ENCODE data around the gene CACNA1G.

The CACNA1G gene

DNA sequence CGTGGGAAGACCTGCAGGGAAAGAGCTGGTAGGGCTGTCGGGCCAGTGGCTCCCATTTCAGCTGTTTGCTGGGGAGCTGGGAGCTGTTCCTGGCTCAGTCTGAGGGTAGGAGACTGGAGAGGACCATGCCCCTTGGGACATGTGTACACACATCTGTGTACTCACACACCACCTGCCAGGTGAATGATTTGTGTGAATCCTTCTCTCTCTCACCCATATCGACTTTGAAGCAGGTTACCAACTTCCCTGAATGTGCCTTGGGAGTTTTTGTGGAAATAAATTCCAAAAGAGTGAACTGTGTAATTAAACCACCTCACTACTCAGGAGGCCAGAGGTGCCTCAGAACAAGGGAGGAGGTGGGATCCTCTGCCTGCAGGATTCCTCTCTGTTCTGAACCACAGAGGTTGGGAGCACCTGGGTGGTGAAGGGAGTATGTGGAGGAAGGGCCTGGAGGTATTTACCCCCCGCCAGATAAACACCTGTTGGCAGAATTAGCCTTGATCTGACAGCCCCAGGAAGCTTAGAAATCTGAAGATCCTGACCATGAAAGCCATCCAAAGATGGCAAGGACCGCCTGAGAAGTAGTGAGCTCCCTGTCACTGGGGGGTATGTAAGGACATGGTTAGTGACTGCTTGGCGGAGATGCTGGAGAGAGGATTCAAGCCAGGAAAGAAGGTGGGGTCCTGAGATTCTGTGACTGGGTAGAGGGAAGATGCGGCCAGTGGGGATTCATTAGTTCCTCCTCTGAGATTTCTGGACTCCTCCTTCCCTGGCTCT lies 77.5 kb downstream of the CACNA1G start:
- TF ChIP-seq, protein P1, sequence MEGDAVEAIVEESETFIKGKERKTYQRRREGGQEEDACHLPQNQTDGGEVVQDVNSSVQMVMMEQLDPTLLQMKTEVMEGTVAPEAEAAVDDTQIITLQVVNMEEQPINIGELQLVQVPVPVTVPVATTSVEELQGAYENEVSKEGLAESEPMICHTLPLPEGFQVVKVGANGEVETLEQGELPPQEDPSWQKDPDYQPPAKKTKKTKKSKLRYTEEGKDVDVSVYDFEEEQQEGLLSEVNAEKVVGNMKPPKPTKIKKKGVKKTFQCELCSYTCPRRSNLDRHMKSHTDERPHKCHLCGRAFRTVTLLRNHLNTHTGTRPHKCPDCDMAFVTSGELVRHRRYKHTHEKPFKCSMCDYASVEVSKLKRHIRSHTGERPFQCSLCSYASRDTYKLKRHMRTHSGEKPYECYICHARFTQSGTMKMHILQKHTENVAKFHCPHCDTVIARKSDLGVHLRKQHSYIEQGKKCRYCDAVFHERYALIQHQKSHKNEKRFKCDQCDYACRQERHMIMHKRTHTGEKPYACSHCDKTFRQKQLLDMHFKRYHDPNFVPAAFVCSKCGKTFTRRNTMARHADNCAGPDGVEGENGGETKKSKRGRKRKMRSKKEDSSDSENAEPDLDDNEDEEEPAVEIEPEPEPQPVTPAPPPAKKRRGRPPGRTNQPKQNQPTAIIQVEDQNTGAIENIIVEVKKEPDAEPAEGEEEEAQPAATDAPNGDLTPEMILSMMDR (IDR thresholded peaks at IDR 0.05; ENCODE audit: low read depth, low read length): no peak
- Histone ChIP-seq H3K27ac (no peak overlapping the region), H3K9me3 (ENCODE audit: severe bottlenecking) (no peaks in the 10 kb centered on the region), H3K27me3 (ENCODE audit: insufficient read depth, low read depth, severe bottlenecking) (no peaks in the 10 kb centered on the region), H3K36me3 (no peaks in the 10 kb centered on the region), H3K4me3 (ENCODE audit: low read depth, low read length) (no peak overlapping the region)
- no peak for DNase-seq

DNA sequence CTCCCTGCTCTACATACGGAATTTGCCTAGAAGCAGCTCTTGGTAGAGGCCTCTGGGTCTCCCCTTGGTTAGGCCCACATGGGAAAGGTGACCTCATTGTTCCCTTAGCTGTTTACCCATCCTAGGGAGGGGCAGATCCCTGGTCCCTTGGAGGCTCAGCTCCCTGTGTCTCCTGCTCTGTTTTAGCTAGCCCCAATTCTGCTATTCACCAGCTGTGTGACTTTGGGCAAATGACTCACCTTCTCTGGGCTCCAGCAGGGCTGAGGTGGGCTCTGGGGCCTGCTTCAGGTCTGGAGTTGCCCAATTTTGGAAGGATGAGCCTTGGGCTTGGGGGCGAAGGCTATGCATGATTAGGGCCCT lies 78.1 kb downstream of the CACNA1G start:
- no peak overlapping the region for H3K27ac ChIP-seq
- DNase-seq: no peak
- H3K27me3 ChIP-seq (ENCODE audit: insufficient read depth, low read depth, severe bottlenecking): no peaks in the 10 kb centered on the region
- TF ChIP-seq, protein P1 (IDR thresholded peaks at IDR 0.05; ENCODE audit: low read depth, low read length): no peak
- H3K36me3 ChIP-seq: no peaks in the 10 kb centered on the region
- H3K4me3 ChIP-seq (ENCODE audit: low read depth, low read length): no peak overlapping the region
- no peaks in the 10 kb centered on the region for H3K9me3 ChIP-seq (ENCODE audit: severe bottlenecking)

DNA sequence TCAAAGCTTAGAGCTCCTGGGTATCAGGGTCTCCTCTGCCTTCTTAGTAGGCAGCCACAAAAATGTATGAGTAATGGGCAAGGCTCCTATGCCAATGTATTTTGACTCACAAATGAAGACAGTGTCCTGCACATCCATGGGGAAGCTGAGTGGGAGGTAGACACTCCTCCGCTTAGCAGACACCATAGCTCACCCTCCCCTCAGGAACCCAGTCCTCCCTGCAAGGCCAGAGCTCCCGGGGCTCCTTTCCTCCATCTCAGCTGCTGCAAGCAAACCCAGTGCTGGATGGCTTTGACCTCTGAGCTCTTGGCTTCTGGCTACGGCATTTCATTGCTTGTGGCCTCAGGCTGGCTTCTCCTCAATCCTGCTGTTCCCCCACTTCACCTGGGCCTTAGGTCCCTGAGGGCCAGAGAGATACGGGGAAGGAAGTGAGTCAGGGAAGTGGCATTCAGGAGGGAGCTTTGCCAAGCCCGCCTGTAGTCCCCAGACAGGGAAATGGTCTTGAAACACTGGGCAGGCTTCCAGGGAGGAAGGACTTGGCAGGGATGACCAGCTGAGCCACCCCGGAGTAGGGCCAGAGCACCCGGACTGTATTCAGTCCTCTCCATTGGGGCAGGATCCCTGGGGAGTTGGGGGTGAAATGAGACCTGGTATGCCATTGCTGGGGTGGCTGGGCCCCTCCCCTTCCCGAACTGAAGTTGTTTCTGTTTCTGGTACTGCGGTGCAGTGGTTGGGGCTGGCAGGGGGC lies 78.6 kb downstream of the CACNA1G start:
- Histone ChIP-seq H3K4me3 (ENCODE audit: low read depth, low read length) (no peak overlapping the region), H3K27ac (no peak overlapping the region), H3K36me3 (no peaks in the 10 kb centered on the region), H3K27me3 (ENCODE audit: insufficient read depth, low read depth, severe bottlenecking) (no peaks in the 10 kb centered on the region), H3K9me3 (ENCODE audit: severe bottlenecking) (no peaks in the 10 kb centered on the region)
- no peak for DNase-seq
- TF ChIP-seq, protein P1 (IDR thresholded peaks at IDR 0.05; ENCODE audit: low read depth, low read length): no peak

DNA sequence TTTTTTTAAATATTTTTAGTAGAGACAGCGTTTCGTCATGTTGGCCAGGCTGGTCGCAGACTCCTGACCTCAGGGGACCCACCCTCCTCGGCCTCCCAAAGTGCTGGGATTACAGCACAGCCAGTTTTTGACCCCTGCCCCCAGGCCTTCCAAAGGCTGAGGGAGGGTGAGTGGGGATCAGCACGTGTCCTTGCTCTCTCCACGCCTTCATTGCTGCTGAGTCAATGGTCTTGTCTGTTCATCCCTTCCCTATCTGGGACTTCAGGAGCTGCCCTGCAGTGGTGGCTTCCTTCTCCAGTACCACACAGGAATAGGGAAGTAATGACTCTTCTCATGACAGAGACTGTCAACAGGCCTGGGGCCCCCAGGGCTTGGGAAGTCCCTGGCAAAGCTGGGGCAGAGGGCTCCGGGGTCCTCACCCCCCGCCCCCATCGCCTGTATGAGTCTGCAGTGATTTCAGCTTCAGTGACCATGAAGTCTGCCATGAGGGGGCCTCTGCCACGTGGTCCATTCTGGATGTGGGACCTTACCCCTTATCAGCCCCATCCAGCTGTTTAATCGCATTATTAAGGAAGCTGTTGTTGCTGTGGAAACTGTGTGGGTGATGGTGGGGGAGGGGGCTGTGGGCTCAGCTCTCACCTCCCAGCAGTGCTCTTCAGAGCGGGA lies 80.3 kb downstream of the CACNA1G start:
- Histone ChIP-seq H3K4me3 (ENCODE audit: low read depth, low read length) (no peak overlapping the region), H3K36me3 (no peaks in the 10 kb centered on the region), H3K27ac (peak overlapping the region; percentile 69), H3K27me3 (ENCODE audit: insufficient read depth, low read depth, severe bottlenecking) (no peaks in the 10 kb centered on the region), H3K9me3 (ENCODE audit: severe bottlenecking) (no peaks in the 10 kb centered on the region)
- TF ChIP-seq, protein P1 (IDR thresholded peaks at IDR 0.05; ENCODE audit: low read depth, low read length): no peak
- peak; percentile 62 for DNase-seq

DNA sequence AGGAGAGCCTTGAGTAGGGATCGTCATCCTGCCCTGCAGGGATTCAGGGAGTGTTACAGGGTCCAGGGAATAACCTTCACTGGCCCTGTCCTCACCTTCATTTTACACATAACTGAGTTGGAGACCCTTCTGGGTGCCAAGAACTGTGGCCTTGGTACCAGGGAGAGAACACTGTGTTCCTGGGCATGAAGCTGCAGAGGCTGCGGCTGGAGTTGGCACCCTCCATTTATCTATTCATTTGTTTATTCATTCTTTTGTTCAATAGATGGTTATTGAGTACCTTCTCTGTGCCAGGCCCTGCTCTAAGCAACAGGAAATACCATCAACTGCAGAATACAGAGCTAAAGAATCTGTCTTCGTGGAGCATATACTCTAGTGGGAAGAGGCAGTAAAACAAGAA lies 80.8 kb downstream of the CACNA1G start:
- H3K4me3 ChIP-seq (ENCODE audit: low read depth, low read length): no peak overlapping the region
- H3K27me3 ChIP-seq (ENCODE audit: insufficient read depth, low read depth, severe bottlenecking): no peaks in the 10 kb centered on the region
- no peak for DNase-seq
- H3K36me3 ChIP-seq: no peaks in the 10 kb centered on the region
- H3K9me3 ChIP-seq (ENCODE audit: severe bottlenecking): no peaks in the 10 kb centered on the region
- peak overlapping the region; percentile 69 for H3K27ac ChIP-seq
- TF ChIP-seq, protein P1 (IDR thresholded peaks at IDR 0.05; ENCODE audit: low read depth, low read length): no peak
